ENCODE data around the gene PLCB1.
"Not testable (repeated sequence)": the region's sequence is repeated elsewhere in the genome, so short reads cannot be mapped to it uniquely, and the experiment has no call there.

The PLCB1 gene

GRCh38 chr20:8339349-8339748 is 207.3 kb downstream of the PLCB1 start:
- Mint-ChIP-seq H3K4me1 (no peaks in the 10 kb centered on the region), H3K4me3 (no peak overlapping the region), H3K36me3 (no peaks in the 10 kb centered on the region), H3K27ac (no peak overlapping the region), H3K9me3 (no peaks in the 10 kb centered on the region), H3K27me3 (no peaks in the 10 kb centered on the region)
- DNase-seq, result no peak
- CTCF ChIA-PET, result no interaction called here

GRCh38 chr20:8342391-8342790 is 210.3 kb downstream of the PLCB1 start:
- H3K9me3 Mint-ChIP-seq, result no peaks in the 10 kb centered on the region
- CTCF ChIA-PET, result no interaction called here
- H3K27ac Mint-ChIP-seq, result no peak overlapping the region

GRCh38 chr20:8344106-8344505 is 212.0 kb downstream of the PLCB1 start:
- H3K9me3 Mint-ChIP-seq, result no peaks in the 10 kb centered on the region
- CTCF ChIA-PET, result no interaction called here
- H3K4me3 Mint-ChIP-seq, result no peak overlapping the region
- H3K36me3 Mint-ChIP-seq, result no peaks in the 10 kb centered on the region
- no peaks in the 10 kb centered on the region for H3K27me3 Mint-ChIP-seq
- H3K27ac Mint-ChIP-seq, result no peak overlapping the region
- no peaks in the 10 kb centered on the region for H3K4me1 Mint-ChIP-seq
- DNase-seq, result no peak

More at GRCh38 chr20:8342391-8342790, 210.3 kb downstream of the PLCB1 start:
- no peaks in the 10 kb centered on the region for H3K4me1 Mint-ChIP-seq
- H3K27me3 Mint-ChIP-seq, result no peaks in the 10 kb centered on the region
- H3K36me3 Mint-ChIP-seq, result no peaks in the 10 kb centered on the region
- DNase-seq, result no peak
- no peak overlapping the region for H3K4me3 Mint-ChIP-seq

- no peak overlapping the region for H3K4me3 Mint-ChIP-seq
- CTCF ChIA-PET, result no interaction called here
- DNase-seq, result no peak
- no peaks in the 10 kb centered on the region for H3K9me3 Mint-ChIP-seq
- H3K36me3 Mint-ChIP-seq, result no peaks in the 10 kb centered on the region
- H3K27me3 Mint-ChIP-seq, result no peaks in the 10 kb centered on the region
- H3K27ac Mint-ChIP-seq, result no peak overlapping the region
- H3K4me1 Mint-ChIP-seq, result no peaks in the 10 kb centered on the region
Observed at GRCh38 chr20:8344631-8345030, 212.6 kb downstream of the PLCB1 start.

GRCh38 chr20:8346700-8347270 is 214.7 kb downstream of the PLCB1 start:
- CTCF ChIA-PET, result no interaction called here
- no peaks in the 10 kb centered on the region for H3K27me3 Mint-ChIP-seq
- no peak overlapping the region for H3K4me3 Mint-ChIP-seq

GRCh38 chr20:8350225-8350624 is 218.2 kb downstream of the PLCB1 start:
- H3K36me3 Mint-ChIP-seq, H3K9me3 Mint-ChIP-seq, H3K27ac Mint-ChIP-seq, CTCF ChIA-PET, H3K27me3 Mint-ChIP-seq, H3K4me3 Mint-ChIP-seq, DNase-seq, H3K4me1 Mint-ChIP-seq: not testable (repeated sequence)

More at GRCh38 chr20:8346700-8347270, 214.7 kb downstream of the PLCB1 start:
- Mint-ChIP-seq H3K9me3 (no peaks in the 10 kb centered on the region), H3K27ac (no peak overlapping the region), H3K36me3 (no peaks in the 10 kb centered on the region), H3K4me1 (no peaks in the 10 kb centered on the region)
- DNase-seq, result no peak

GRCh38 chr20:8352486-8352885 is 220.4 kb downstream of the PLCB1 start:
- Mint-ChIP-seq H3K27ac (no peak overlapping the region), H3K9me3 (no peaks in the 10 kb centered on the region), H3K4me3 (no peak overlapping the region), H3K36me3 (no peaks in the 10 kb centered on the region), H3K27me3 (no peaks in the 10 kb centered on the region), H3K4me1 (no peaks in the 10 kb centered on the region)
- DNase-seq, result no peak
- CTCF ChIA-PET, result no interaction called here

- no peaks in the 10 kb centered on the region for H3K27me3 Mint-ChIP-seq
- H3K4me1 Mint-ChIP-seq, result no peaks in the 10 kb centered on the region
- H3K9me3 Mint-ChIP-seq, result no peaks in the 10 kb centered on the region
- H3K36me3 Mint-ChIP-seq, result no peaks in the 10 kb centered on the region
- no peak overlapping the region for H3K4me3 Mint-ChIP-seq
- H3K27ac Mint-ChIP-seq, result no peak overlapping the region
- CTCF ChIA-PET, result no interaction called here
- no peak for DNase-seq
Observed at GRCh38 chr20:8353512-8353911, 221.4 kb downstream of the PLCB1 start.

GRCh38 chr20:8355453-8355852 is 223.4 kb downstream of the PLCB1 start:
- no peaks in the 10 kb centered on the region for H3K36me3 Mint-ChIP-seq

GRCh38 chr20:8356806-8357205 is 224.7 kb downstream of the PLCB1 start:
- DNase-seq, result no peak
- no peak overlapping the region for H3K4me3 Mint-ChIP-seq
- CTCF ChIA-PET, result no interaction called here
- H3K27me3 Mint-ChIP-seq, result no peaks in the 10 kb centered on the region
- H3K27ac Mint-ChIP-seq, result no peak overlapping the region
- no peaks in the 10 kb centered on the region for H3K36me3 Mint-ChIP-seq
- H3K4me1 Mint-ChIP-seq, result no peaks in the 10 kb centered on the region
- no peaks in the 10 kb centered on the region for H3K9me3 Mint-ChIP-seq

More at GRCh38 chr20:8355453-8355852, 223.4 kb downstream of the PLCB1 start:
- no peaks in the 10 kb centered on the region for H3K9me3 Mint-ChIP-seq
- no peaks in the 10 kb centered on the region for H3K4me1 Mint-ChIP-seq
- CTCF ChIA-PET, result interaction anchor here (1.4 kb wide), 1 partner anchor 367 kb away, joined by 3 read pairs; no protein-coding TSS in a partner anchor
- H3K27me3 Mint-ChIP-seq, result no peaks in the 10 kb centered on the region
- no peak overlapping the region for H3K4me3 Mint-ChIP-seq
- H3K27ac Mint-ChIP-seq, result no peak overlapping the region
- DNase-seq, result no peak

- Mint-ChIP-seq H3K27ac (no peak overlapping the region), H3K4me3 (no peak overlapping the region), H3K27me3 (no peaks in the 10 kb centered on the region), H3K36me3 (no peaks in the 10 kb centered on the region), H3K4me1 (no peaks in the 10 kb centered on the region), H3K9me3 (no peaks in the 10 kb centered on the region)
- CTCF ChIA-PET, result no interaction called here
- no peak for DNase-seq
Observed at GRCh38 chr20:8357703-8358102, 225.6 kb downstream of the PLCB1 start.

GRCh38 chr20:8360035-8360434 is 228.0 kb downstream of the PLCB1 start:
- Mint-ChIP-seq H3K4me1 (no peaks in the 10 kb centered on the region), H3K4me3 (no peak overlapping the region), H3K36me3 (no peaks in the 10 kb centered on the region), H3K27ac (no peak overlapping the region), H3K9me3 (no peaks in the 10 kb centered on the region), H3K27me3 (no peaks in the 10 kb centered on the region)
- no peak for DNase-seq
- CTCF ChIA-PET, result no interaction called here

GRCh38 chr20:8361006-8361652 is 229.1 kb downstream of the PLCB1 start:
- no peaks in the 10 kb centered on the region for H3K27me3 Mint-ChIP-seq
- H3K36me3 Mint-ChIP-seq, result no peaks in the 10 kb centered on the region
- no peak overlapping the region for H3K27ac Mint-ChIP-seq
- no peaks in the 10 kb centered on the region for H3K9me3 Mint-ChIP-seq
- DNase-seq, result no peak
- no peak overlapping the region for H3K4me3 Mint-ChIP-seq
- no peaks in the 10 kb centered on the region for H3K4me1 Mint-ChIP-seq
- CTCF ChIA-PET, result interaction anchor here (0.8 kb wide), 1 partner anchor 27 kb away, joined by 4 read pairs; no protein-coding TSS in a partner anchor

GRCh38 chr20:8361779-8362178 is 229.7 kb downstream of the PLCB1 start:
- H3K9me3 Mint-ChIP-seq, result no peaks in the 10 kb centered on the region
- no peaks in the 10 kb centered on the region for H3K27me3 Mint-ChIP-seq
- DNase-seq, result no peak
- no peaks in the 10 kb centered on the region for H3K4me1 Mint-ChIP-seq
- H3K4me3 Mint-ChIP-seq, result no peak overlapping the region
- no peaks in the 10 kb centered on the region for H3K36me3 Mint-ChIP-seq
- H3K27ac Mint-ChIP-seq, result no peak overlapping the region
- CTCF ChIA-PET, result interaction anchor here (0.8 kb wide), 1 partner anchor 27 kb away, joined by 4 read pairs; no protein-coding TSS in a partner anchor

- no peak overlapping the region for H3K4me3 Mint-ChIP-seq
- no peaks in the 10 kb centered on the region for H3K27me3 Mint-ChIP-seq
- no peaks in the 10 kb centered on the region for H3K36me3 Mint-ChIP-seq
- H3K4me1 Mint-ChIP-seq, result no peaks in the 10 kb centered on the region
- H3K9me3 Mint-ChIP-seq, result no peaks in the 10 kb centered on the region
- no peak for DNase-seq
- no peak overlapping the region for H3K27ac Mint-ChIP-seq
- CTCF ChIA-PET, result no interaction called here
Observed at GRCh38 chr20:8362457-8362856, 230.4 kb downstream of the PLCB1 start.

All from activated naive CD4-positive, alpha-beta T cell treated with anti-CD3 and anti-CD28 coated beads, Interleukin-2, amount 10 ng/mL, durations not matched to agents 7 days and 5 days (primary cell).